Naive B cell (primary cell): ENCODE data around the gene DDX47. TPM values are rescaled to one million over a fixed set of nuclear protein-coding genes. Genes with fewer than 3 reads are reported as not detected.
"Not testable (repeated sequence)": the region's sequence is repeated elsewhere in the genome, so short reads cannot be mapped to it uniquely, and the experiment has no call there.

Source experiments
- ATAC-seq, 2 donors: fragments of 150-1000 bp; cut with Tn5 transposase; 2 replicates each; pipeline ENCODE4 v1.10.0; 2021; ENCODE audit warnings: low read depth in 2 of 2, mild to moderate bottlenecking in 2 of 2, moderate library complexity in 2 of 2
- DNase-seq: peaks from one replicate; pipeline ENCODE4 v3.0.0; 2022
- H3K27ac Mint-ChIP-seq, 6 donors: one replicate each; pipeline ENCODE4 v1.8.0; 2020 to 2022; ENCODE audit warnings: mild to moderate bottlenecking in 6 of 6, mixed read lengths in 6 of 6, moderate library complexity in 5 of 6, inconsistent platforms in 2 of 6
- H3K27me3 Mint-ChIP-seq, 3 donors: one replicate each; pipeline ENCODE4 v1.8.0; 2021 to 2022; ENCODE audit warnings: mixed read lengths in 3 of 3, mild to moderate bottlenecking in 1 of 3
- H3K36me3 Mint-ChIP-seq, 2 donors: one replicate each; pipeline ENCODE4 v1.8.0; 2020 to 2022; ENCODE audit warnings: mixed read lengths in 2 of 2, inconsistent platforms in 1 of 2, mild to moderate bottlenecking in 1 of 2
- H3K4me1 Mint-ChIP-seq, 3 donors: one replicate each; pipeline ENCODE4 v1.8.0; 2020 to 2022; ENCODE audit warnings: mixed read lengths in 3 of 3, inconsistent platforms in 1 of 3, mild to moderate bottlenecking in 1 of 3, moderate library complexity in 1 of 3
- H3K4me3 Mint-ChIP-seq, 8 donors: one replicate each; pipeline ENCODE4 v1.8.0; 2020 to 2022; ENCODE audit warnings: mild to moderate bottlenecking in 8 of 8, mixed read lengths in 8 of 8, moderate library complexity in 8 of 8, inconsistent platforms in 2 of 8
- H3K9me3 Mint-ChIP-seq, 7 donors: one replicate each; pipeline ENCODE4 v1.8.0; 2020 to 2022; ENCODE audit warnings: mixed read lengths in 7 of 7, mild to moderate bottlenecking in 5 of 7, inconsistent platforms in 2 of 7, moderate library complexity in 1 of 7
- polyA plus RNA-seq, 6 donors: library from polyadenylated mRNA; unstranded; fragments of 300-500 nt; fragmentation: Illumina TruSeq; gene quantifications; one replicate each; pipeline ENCODE4 v1.2.3, GENCODE V29; 2021; ENCODE audit warnings: low read depth in 6 of 6

Gene DDX47
- polyA plus RNA-seq, 6 donors from 2014 or later: 52.0 to 98.1 (median 78.2) TPM

DNA sequence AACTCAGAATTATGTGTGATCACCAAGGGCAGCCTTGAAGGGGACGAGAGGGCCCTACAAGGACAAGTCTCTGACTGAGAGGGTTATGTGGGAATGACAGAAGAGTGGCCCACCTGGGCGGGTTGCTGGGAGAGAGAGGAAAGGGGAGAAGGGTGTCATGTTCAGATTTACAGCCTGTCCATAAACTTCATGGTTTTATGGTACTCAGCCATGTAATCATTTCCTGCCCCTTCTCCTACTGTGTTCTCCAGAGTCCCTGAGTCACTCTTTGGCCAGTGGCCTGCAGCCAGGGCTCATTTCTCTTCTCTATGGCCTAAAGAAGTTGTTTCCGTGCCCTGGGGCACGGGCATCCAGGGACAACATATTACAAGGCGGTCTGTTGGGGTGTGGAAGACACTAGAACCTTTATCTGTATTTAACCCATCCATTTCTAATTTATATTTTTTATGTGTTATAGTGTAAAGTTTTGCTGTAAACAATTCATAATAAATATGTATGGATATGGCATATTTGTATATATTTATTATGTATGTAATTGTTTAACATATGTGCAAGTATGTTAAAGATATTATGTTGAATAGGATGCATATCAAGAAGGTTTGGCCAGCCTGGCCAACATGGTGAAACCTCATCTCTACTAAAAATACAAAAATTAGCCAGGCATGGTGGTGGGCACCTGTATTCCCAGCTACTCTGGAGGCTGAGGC lies 26.9 kb downstream of the DDX47 start:
- ATAC-seq (no peak), DNase-seq (no peak)
- Mint-ChIP-seq H3K27ac (no peak overlapping the region), H3K4me3 (no peak overlapping the region), H3K36me3 (no peaks in the 10 kb centered on the region), H3K27me3 (no peaks in the 10 kb centered on the region), H3K9me3 (no peaks in the 10 kb centered on the region), H3K4me1 (peaks cover 5 to 9% (median 5%) of the 10 kb centered on the region in 3 donors)

DNA sequence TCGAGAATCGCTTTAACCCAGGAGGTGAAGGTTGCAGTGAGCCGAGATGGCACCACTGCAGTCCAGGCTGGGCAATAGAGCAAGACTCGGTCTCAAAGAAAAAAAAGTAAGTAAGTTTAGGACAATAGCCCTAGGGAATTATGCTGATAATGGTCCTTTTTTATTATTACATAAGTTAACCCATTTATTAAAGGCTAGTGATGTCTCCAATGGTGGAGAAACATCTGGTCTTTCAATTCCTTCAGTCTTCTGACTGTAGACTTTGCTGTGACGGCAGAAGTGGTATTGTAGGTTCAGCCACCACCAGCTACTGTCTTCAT lies 27.4 kb downstream of the DDX47 start:
- Mint-ChIP-seq H3K4me3 (no peak overlapping the region), H3K4me1 (peaks cover 5 to 9% (median 5%) of the 10 kb centered on the region in 3 donors), H3K27me3 (no peaks in the 10 kb centered on the region), H3K27ac (no peak overlapping the region), H3K9me3 (no peaks in the 10 kb centered on the region), H3K36me3 (no peaks in the 10 kb centered on the region)
- no peak for ATAC-seq
- no peak for DNase-seq

DNA sequence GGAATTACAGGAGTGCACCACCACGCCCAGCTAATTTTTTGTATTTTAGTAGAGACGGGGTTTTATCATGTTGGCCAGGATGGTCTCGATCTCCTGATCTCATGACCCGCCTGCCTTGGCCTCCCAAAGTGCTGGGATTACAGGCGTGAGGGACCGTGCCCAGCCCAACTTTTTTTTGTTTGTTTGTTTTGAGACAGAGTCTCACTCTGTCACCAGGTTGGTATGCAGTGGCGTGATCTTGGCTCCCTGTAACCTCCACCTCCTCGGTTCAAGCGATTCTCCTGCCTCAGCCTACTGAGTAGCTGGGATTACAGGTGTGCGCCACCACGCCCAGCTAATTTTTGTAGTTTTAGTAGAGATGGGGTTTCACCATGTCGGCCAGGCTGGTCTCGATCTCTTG lies 28.3 kb downstream of the DDX47 start:
- not testable (repeated sequence) for H3K4me3 Mint-ChIP-seq, DNase-seq, H3K27me3 Mint-ChIP-seq, ATAC-seq, H3K36me3 Mint-ChIP-seq, H3K4me1 Mint-ChIP-seq, H3K9me3 Mint-ChIP-seq
- peak overlapping the region in 1 of 6 donors; percentile 88 for H3K27ac Mint-ChIP-seq

DNA sequence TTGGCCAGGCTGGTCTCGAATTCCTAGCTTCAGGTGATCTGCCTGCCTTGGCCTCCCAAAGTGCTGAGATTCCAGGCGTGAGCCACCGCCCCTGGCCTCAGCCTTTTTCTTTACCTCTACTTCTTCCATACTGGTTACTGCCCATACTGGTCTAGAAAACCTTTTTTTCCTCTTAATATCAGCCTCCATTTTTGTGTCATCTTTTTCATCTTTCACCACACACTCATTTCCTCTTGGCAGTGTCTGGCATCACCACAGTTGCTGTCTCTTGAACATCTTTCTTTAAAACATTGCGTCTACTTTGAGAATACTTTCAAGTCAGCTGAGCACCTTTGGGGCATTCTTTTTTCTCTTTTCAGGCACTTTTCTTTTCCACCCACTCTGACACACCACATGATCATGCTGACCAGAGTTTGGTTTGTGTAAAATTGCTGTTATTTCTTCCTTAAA lies 32.7 kb downstream of the DDX47 start:
- ATAC-seq (no peak), DNase-seq (no peak)
- Mint-ChIP-seq H3K27me3 (no peaks in the 10 kb centered on the region), H3K36me3 (peaks cover 3 to 6% of the 10 kb centered on the region in 2 donors), H3K4me1 (peaks cover 0 to 5% (median 0%) of the 10 kb centered on the region in 3 donors), H3K9me3 (peaks cover under 1 to 5% (median 4%) of the 10 kb centered on the region in 7 donors), H3K4me3 (no peak overlapping the region), H3K27ac (no peak overlapping the region)

DNA sequence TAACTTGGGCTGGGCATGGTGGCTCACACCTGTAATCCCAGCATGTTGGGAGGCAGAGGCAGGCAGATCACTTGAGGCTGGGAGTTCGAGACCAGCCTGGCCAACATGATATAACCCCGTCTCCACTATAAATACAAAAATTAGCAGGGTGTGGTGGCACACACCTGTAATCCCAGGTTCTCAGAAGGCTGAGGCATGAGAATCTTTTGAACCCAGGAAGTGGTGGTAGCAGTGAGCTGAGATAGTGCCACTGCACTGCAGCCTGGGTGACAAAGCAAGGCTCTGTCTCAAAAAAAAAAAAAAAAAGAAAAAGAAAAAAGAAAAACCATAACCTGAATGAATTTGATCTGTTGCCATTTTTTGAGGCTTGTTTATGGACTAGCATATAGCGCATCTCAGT lies 33.6 kb downstream of the DDX47 start:
- H3K36me3 Mint-ChIP-seq: peaks cover 10 to 15% of the 10 kb centered on the region in 2 donors
- H3K9me3 Mint-ChIP-seq: peaks cover 2 to 15% (median 6%) of the 10 kb centered on the region in 7 donors
- H3K4me3 Mint-ChIP-seq, H3K27me3 Mint-ChIP-seq, DNase-seq, ATAC-seq, H3K27ac Mint-ChIP-seq, H3K4me1 Mint-ChIP-seq: not testable (repeated sequence)

DNA sequence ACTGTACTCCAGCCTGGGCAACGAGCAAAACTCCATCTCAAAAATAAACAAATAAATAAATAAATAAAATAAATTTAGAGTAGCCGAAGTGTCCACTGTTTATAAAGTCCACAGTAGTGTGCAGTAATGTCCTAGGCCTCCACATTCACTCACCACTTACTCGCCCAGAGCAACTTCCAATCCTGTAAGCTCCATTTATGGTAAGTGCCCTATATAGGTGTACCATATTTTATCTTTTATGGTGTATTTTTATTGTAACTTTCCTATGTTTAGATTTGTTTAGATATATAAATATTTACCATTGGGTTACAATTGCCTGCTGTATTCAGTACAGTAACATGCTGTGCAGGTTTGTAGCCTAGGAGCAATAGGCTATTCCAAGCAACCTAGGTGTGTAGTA lies 40.3 kb downstream of the DDX47 start:
- no peak overlapping the region for H3K27ac Mint-ChIP-seq
- ATAC-seq (no peak), DNase-seq (no peak)
- no peaks in the 10 kb centered on the region for H3K4me1 Mint-ChIP-seq
- peaks cover 10 to 15% of the 10 kb centered on the region in 2 donors for H3K36me3 Mint-ChIP-seq
- H3K4me3 Mint-ChIP-seq: no peak overlapping the region
- no peaks in the 10 kb centered on the region for H3K27me3 Mint-ChIP-seq
- peaks cover 2 to 20% (median 7%) of the 10 kb centered on the region in 7 donors for H3K9me3 Mint-ChIP-seq

DNA sequence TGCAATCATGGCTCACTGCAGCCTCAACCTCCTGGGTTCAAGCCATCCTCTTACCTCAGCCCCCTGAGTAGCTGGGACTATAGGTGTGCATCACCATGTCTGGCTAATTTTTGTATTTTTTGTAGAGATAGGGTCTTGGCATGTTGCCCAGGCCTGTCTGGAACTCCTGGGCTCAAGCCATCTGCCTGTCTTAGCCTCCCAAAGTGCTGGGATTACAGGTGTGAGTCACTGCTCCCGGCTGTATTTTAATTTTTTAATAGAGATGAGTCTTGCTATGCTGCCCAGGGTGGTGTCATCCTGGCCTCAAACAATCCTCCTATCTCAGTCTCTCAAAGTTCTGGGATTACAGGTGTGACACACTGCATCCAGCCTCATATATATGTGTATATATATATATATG lies 46.5 kb downstream of the DDX47 start:
- Mint-ChIP-seq H3K27me3 (no peaks in the 10 kb centered on the region), H3K4me1 (peaks cover 3 to 6% (median 5%) of the 10 kb centered on the region in 3 donors), H3K4me3 (no peak overlapping the region), H3K36me3 (peaks cover 4 to 8% of the 10 kb centered on the region in 2 donors), H3K9me3 (peaks cover 0 to 12% (median 3%) of the 10 kb centered on the region in 7 donors), H3K27ac (no peak overlapping the region)
- no peak for DNase-seq
- ATAC-seq: no peak

DNA sequence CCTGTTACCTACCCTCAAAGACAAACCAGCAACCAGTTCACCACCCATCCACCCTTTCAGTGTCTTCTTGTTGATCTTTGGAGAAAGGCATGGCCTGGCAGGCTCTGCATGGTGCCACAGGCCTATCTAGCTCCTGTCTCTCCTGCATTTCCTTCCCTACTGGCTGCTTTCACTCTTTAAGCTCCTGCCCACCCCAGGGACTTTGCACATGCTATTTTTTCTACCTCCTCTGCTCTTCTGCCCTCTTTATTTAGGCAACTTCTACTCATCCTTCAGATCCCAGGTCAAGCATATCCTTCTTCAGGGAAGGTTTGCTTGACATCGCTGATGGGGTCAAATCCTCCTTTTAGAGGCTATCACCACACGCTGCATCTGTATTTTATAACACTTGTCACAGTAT lies 51.1 kb downstream of the DDX47 start:
- Mint-ChIP-seq H3K9me3 (peaks cover 0 to 8% (median 3%) of the 10 kb centered on the region in 7 donors), H3K27ac (peak overlapping the region in 2 of 6 donors; percentile 49 to 80), H3K4me1 (peaks cover 3 to 8% (median 6%) of the 10 kb centered on the region in 3 donors), H3K4me3 (no peak overlapping the region), H3K36me3 (peaks cover 2 to 8% of the 10 kb centered on the region in 2 donors), H3K27me3 (no peaks in the 10 kb centered on the region)
- no peak for ATAC-seq
- DNase-seq: no peak

DNA sequence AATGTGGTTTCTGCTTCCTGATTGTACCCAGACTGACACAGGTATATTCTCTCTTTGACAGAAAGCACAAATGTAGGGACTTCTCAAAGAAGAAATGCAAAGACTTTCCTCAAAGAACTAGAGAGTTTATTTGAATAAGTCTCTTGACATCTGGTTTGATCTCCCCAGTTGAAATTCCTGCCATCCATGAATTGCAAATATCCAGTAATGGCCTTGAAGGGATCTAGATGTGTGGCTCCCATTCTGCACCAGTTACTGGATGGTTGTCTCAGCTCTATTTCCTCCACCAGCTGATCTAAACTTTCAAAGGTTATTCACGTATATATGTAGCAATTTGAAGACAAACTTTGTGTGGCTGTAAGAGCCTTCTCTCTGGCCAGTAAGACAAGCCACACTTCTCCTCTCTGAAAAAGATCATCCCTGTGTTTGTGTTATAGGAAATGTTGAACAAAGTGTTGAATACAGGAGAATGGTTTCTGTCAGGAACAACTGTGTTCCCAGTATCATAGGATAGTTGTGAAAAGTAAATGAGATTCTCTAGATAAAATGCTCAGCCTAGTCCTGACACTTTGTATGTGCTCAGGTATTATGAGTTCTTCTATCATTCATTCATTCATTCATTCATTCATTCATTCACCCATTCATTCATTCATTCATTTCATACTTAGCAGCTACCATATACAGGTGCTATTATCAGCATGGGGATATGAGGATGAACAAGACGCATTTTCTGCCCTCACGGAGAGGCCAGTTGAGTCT lies 55.5 kb downstream of the DDX47 start:
- Mint-ChIP-seq H3K9me3 (peaks cover 0 to 5% (median 0%) of the 10 kb centered on the region in 7 donors), H3K36me3 (peaks cover 0 to 8% of the 10 kb centered on the region in 2 donors), H3K27ac (no peak overlapping the region), H3K4me1 (peaks cover 0 to 3% (median 0%) of the 10 kb centered on the region in 3 donors), H3K4me3 (no peak overlapping the region), H3K27me3 (no peaks in the 10 kb centered on the region)
- ATAC-seq (no peak), DNase-seq (no peak)

DNA sequence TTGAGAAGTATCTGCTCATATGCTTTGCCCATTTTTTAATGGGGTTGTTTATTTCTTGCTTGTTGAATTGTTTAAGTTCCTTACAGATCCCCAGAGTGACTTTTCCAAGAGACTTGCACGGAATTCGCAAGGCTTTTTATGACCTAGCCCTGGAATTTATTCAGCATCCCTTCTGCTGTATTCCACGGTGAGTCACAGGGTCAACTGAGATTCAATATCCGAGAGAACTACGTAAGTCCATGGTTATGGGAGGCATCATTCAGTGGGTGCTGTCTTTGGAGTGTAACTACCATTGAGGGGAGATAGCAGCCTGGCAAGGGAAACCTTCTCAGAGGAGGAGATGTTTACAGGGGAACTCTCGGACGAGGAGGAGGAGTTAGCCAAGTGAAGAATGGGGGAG lies 57.3 kb downstream of the DDX47 start:
- Mint-ChIP-seq H3K9me3 (no peaks in the 10 kb centered on the region), H3K27me3 (no peaks in the 10 kb centered on the region), H3K36me3 (peaks cover 0 to 8% of the 10 kb centered on the region in 2 donors), H3K27ac (no peak overlapping the region), H3K4me1 (peaks cover 0 to 4% (median 3%) of the 10 kb centered on the region in 3 donors), H3K4me3 (no peak overlapping the region)
- DNase-seq (no peak), ATAC-seq (no peak)

DNA sequence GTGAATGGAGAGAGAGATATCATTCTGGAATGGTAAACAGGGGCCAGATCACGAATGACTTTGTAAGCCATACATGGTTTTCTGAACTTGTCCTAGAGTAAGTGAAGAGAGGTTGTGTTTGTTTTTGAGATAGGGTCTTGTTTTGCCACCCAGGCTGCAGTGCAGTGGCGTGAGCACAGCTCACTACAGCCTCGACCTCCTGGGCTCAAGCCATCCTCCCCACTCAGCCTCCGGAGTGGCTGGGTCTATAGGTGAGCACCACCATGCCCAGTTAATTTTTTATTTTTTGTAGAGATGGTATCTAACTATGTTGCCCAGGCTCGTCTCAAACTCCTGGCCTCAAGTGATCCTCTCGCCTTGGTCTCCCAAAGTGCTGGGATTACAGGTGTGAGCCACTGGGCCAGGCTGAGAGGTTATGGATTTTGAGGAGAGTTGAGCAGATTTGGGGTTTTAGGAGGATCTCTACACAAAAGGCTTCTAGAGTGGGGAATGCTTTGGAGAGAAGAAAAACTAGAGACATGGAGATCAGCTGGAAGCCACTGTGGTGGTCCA lies 58.5 kb downstream of the DDX47 start:
- H3K4me1 Mint-ChIP-seq: peaks cover 0 to 4% (median 3%) of the 10 kb centered on the region in 3 donors
- peaks cover 0 to 8% of the 10 kb centered on the region in 2 donors for H3K36me3 Mint-ChIP-seq
- peak overlapping the region in 1 of 6 donors; percentile 4 for H3K27ac Mint-ChIP-seq
- DNase-seq (no peak), ATAC-seq (no peak)
- H3K27me3 Mint-ChIP-seq: no peaks in the 10 kb centered on the region
- no peaks in the 10 kb centered on the region for H3K9me3 Mint-ChIP-seq
- peak overlapping the region in 1 of 8 donors; percentile 9 for H3K4me3 Mint-ChIP-seq

DNA sequence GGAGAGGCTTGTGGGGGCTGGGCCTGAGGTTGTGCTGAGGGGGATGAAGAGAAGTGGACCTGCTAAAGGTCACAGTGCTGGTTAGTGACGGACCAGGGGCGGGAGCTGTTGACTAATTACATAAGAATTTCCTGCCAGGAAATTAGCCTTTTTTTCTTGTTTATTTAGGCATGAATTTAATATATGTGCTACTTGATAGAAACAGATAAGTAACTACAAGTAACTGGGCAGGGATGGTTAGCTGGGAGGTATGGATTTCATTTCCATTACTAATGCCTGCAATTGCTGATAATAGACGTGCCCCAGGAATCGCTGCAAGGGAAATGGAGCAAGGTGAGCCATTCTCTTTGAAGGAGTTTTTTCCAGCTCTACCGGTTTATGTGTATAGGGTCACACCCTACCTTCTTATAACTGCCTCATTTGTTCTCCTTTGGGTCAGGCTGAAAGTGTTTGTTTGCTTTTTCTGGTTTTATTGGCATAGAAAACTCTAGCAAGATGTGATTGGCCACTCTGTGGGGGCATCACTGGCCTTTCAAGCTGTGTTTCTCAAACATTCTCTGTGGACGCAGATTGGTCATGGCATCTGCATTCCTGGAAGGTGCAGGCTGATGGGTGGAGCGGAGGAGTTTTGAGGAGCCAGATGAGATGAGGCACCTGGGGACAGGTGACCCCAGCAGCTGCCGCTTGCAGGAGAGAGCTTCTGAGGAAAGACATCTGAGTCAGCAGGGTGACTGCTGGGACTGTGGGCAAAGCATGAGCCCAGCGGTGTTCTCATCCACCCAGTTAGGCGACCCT lies 59.2 kb downstream of the DDX47 start:
- DNase-seq: no peak
- Mint-ChIP-seq H3K36me3 (peaks cover 0 to 8% of the 10 kb centered on the region in 2 donors), H3K27me3 (no peaks in the 10 kb centered on the region), H3K4me1 (peaks cover 0 to 4% (median 3%) of the 10 kb centered on the region in 3 donors), H3K27ac (peak overlapping the region in 1 of 6 donors; percentile 4), H3K4me3 (no peak overlapping the region), H3K9me3 (no peaks in the 10 kb centered on the region)
- no peak for ATAC-seq

DNA sequence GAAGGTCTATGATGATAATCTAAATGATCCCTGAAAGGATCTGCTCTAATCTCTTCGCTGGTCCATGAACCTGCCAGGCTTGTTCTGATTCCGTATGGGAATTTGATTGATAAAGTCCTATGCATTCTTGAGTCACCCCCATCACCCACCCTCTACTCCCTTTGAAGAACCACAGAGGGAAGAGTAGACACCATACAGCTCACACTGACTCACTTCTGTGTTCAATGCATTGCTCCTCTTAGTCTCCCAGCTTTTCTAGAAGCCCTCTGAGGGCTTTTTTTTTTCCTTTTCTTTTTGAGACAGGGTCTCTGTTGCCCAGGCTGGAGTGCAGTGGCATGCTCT lies 59.8 kb downstream of the DDX47 start:
- Mint-ChIP-seq H3K4me3 (no peak overlapping the region), H3K9me3 (no peaks in the 10 kb centered on the region), H3K27me3 (no peaks in the 10 kb centered on the region), H3K27ac (no peak overlapping the region), H3K36me3 (peaks cover 0 to 8% of the 10 kb centered on the region in 2 donors), H3K4me1 (peaks cover 0 to 4% (median 3%) of the 10 kb centered on the region in 3 donors)
- ATAC-seq (no peak), DNase-seq (no peak)
